ENCODE results near the gene PHRF1. TPM values are rescaled to one million over a fixed set of nuclear protein-coding genes. Genes with fewer than 3 reads are reported as not detected.

The PHRF1 gene
- polyA plus RNA-seq, 1 donor from 2014 or later: 8.5 TPM

DNA sequence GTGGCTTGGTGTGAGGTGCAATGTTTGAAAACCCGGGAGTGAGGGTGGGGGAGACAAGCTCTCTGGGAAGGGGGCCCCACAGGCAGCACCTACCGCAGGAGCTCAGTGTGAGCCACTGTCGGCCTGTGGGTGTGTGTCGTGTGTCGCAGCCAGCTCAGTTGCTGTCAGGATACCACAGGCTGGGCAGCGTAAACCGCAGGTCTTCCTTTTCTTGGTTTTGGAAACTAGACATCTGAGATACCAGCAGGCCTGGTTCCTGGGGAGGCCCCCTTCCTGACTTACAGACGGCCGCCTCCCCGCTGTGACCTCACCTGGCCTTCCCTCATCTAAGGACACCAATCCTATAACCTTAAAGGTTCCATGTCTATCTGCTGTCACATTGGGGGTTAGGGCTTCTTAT lies 20.1 kb downstream of the PHRF1 start:
- Histone ChIP-seq H3F3A (ENCODE audit: insufficient read depth, low read length, poor library complexity, severe bottlenecking) (no peaks in the 10 kb centered on the region), H3K4me3 (ENCODE audit: low read length) (no peak overlapping the region), H3K79me2 (replicated peaks; ENCODE audit: insufficient read depth, low read length) (no peaks in the 10 kb centered on the region), H3K27ac (ENCODE audit: low read length) (no peak overlapping the region), H3K27me3 (ENCODE audit: insufficient read depth, low read depth, low read length) (no peaks in the 10 kb centered on the region), H3K9ac (ENCODE audit: low read length) (no peak overlapping the region), H2AFZ (ENCODE audit: low read depth, low read length) (no peak overlapping the region), H4K20me1 (ENCODE audit: insufficient read depth) (no peaks in the 10 kb centered on the region), H3K4me2 (ENCODE audit: low read length) (no peak overlapping the region), H3K9me2 (ENCODE audit: insufficient read depth, low read length) (no peaks in the 10 kb centered on the region), H3K9me3 (ENCODE audit: low read length) (no peaks in the 10 kb centered on the region), H3K36me3 (ENCODE audit: insufficient read depth, low read length) (peaks cover 4% of the 10 kb centered on the region)
- no peak for TF ChIP-seq MXI1 (conservative IDR thresholded peaks at IDR 0.05; ENCODE audit: poor library complexity, severe bottlenecking)
- no peak for TF ChIP-seq TAF1 (IDR thresholded peaks at IDR 0.05; ENCODE audit: low read depth)
- TF ChIP-seq, protein P1, sequence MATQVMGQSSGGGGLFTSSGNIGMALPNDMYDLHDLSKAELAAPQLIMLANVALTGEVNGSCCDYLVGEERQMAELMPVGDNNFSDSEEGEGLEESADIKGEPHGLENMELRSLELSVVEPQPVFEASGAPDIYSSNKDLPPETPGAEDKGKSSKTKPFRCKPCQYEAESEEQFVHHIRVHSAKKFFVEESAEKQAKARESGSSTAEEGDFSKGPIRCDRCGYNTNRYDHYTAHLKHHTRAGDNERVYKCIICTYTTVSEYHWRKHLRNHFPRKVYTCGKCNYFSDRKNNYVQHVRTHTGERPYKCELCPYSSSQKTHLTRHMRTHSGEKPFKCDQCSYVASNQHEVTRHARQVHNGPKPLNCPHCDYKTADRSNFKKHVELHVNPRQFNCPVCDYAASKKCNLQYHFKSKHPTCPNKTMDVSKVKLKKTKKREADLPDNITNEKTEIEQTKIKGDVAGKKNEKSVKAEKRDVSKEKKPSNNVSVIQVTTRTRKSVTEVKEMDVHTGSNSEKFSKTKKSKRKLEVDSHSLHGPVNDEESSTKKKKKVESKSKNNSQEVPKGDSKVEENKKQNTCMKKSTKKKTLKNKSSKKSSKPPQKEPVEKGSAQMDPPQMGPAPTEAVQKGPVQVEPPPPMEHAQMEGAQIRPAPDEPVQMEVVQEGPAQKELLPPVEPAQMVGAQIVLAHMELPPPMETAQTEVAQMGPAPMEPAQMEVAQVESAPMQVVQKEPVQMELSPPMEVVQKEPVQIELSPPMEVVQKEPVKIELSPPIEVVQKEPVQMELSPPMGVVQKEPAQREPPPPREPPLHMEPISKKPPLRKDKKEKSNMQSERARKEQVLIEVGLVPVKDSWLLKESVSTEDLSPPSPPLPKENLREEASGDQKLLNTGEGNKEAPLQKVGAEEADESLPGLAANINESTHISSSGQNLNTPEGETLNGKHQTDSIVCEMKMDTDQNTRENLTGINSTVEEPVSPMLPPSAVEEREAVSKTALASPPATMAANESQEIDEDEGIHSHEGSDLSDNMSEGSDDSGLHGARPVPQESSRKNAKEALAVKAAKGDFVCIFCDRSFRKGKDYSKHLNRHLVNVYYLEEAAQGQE (IDR thresholded peaks at IDR 0.05; ENCODE audit: borderline replicate concordance): no peak
- no peak for TF ChIP-seq EZH2 (IDR thresholded peaks at IDR 0.05; ENCODE audit: borderline replicate concordance, insufficient read depth, low read length, poor library complexity, severe bottlenecking)
- TF ChIP-seq RAD21 (conservative IDR thresholded peaks at IDR 0.05): no peak
- no peak for TF ChIP-seq POLR2AphosphoS5 (IDR thresholded peaks at IDR 0.05)
- no peak for TF ChIP-seq EP300 (conservative IDR thresholded peaks at IDR 0.05; ENCODE audit: poor library complexity, severe bottlenecking)
- TF ChIP-seq, protein P2, sequence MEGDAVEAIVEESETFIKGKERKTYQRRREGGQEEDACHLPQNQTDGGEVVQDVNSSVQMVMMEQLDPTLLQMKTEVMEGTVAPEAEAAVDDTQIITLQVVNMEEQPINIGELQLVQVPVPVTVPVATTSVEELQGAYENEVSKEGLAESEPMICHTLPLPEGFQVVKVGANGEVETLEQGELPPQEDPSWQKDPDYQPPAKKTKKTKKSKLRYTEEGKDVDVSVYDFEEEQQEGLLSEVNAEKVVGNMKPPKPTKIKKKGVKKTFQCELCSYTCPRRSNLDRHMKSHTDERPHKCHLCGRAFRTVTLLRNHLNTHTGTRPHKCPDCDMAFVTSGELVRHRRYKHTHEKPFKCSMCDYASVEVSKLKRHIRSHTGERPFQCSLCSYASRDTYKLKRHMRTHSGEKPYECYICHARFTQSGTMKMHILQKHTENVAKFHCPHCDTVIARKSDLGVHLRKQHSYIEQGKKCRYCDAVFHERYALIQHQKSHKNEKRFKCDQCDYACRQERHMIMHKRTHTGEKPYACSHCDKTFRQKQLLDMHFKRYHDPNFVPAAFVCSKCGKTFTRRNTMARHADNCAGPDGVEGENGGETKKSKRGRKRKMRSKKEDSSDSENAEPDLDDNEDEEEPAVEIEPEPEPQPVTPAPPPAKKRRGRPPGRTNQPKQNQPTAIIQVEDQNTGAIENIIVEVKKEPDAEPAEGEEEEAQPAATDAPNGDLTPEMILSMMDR (IDR thresholded peaks at IDR 0.05; ENCODE audit: poor library complexity, severe bottlenecking): no peak
- TF ChIP-seq SMC3 (conservative IDR thresholded peaks at IDR 0.05; ENCODE audit: poor library complexity): no peak

DNA sequence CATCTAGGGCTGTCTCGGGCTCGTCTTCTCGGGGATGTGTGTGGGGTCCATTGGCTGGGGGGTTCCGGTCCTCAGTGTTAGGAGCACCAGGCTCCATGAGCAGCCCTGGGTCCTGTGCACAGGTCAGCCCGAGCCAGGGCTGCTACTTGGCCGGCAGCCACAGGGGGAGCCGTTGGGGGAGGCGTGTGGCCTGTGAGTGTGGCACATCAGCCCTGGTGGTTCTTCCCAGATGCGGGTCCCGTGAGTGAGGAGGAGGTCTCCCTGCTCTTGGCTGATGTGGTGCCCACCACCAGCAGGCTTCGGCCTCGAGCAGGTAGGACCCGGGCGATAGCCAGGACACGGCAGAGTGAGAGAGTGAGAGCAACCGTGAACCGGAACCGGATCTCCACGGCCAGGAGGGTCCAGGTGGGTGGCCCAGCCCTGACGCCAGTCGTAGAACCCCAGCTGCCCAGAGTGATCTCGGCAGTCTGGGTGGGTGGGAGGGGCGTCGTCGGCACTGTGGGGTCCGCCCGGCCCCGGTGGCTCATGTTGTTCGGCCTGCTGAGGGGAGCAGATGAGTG lies 21.0 kb downstream of the PHRF1 start:
- H3K9me2 ChIP-seq (ENCODE audit: insufficient read depth, low read length): no peaks in the 10 kb centered on the region
- no peak overlapping the region for H3K4me2 ChIP-seq (ENCODE audit: low read length)
- no peak overlapping the region for H2AFZ ChIP-seq (ENCODE audit: low read depth, low read length)
- H3K27ac ChIP-seq (ENCODE audit: low read length): no peak overlapping the region
- H3K9me3 ChIP-seq (ENCODE audit: low read length): no peaks in the 10 kb centered on the region
- TF ChIP-seq SMC3 (conservative IDR thresholded peaks at IDR 0.05; ENCODE audit: poor library complexity) (no peak), EP300 (conservative IDR thresholded peaks at IDR 0.05; ENCODE audit: poor library complexity, severe bottlenecking) (no peak), POLR2AphosphoS5 (IDR thresholded peaks at IDR 0.05) (no peak), RAD21 (conservative IDR thresholded peaks at IDR 0.05) (no peak), TAF1 (IDR thresholded peaks at IDR 0.05; ENCODE audit: low read depth) (no peak), MXI1 (conservative IDR thresholded peaks at IDR 0.05; ENCODE audit: poor library complexity, severe bottlenecking) (no peak), EZH2 (IDR thresholded peaks at IDR 0.05; ENCODE audit: borderline replicate concordance, insufficient read depth, low read length, poor library complexity, severe bottlenecking) (no peak)
- TF ChIP-seq, protein P1 (IDR thresholded peaks at IDR 0.05; ENCODE audit: borderline replicate concordance): no peak
- H3K4me3 ChIP-seq (ENCODE audit: low read length): no peak overlapping the region
- H3F3A ChIP-seq (ENCODE audit: insufficient read depth, low read length, poor library complexity, severe bottlenecking): no peaks in the 10 kb centered on the region
- no peaks in the 10 kb centered on the region for H4K20me1 ChIP-seq (ENCODE audit: insufficient read depth)
- no peaks in the 10 kb centered on the region for H3K27me3 ChIP-seq (ENCODE audit: insufficient read depth, low read depth, low read length)
- H3K79me2 ChIP-seq (replicated peaks; ENCODE audit: insufficient read depth, low read length): no peaks in the 10 kb centered on the region
- no peak overlapping the region for H3K9ac ChIP-seq (ENCODE audit: low read length)
- peaks cover 4% of the 10 kb centered on the region for H3K36me3 ChIP-seq (ENCODE audit: insufficient read depth, low read length)
